HepG2 (cell line): ENCODE results near the gene MCM8. TPM values are rescaled to one million over a fixed set of nuclear protein-coding genes. Genes with fewer than 3 reads are reported as not detected.

ENCODE experiments used
- AGO2 ChIP-seq: fragments of 200-400 bp; formaldehyde crosslinking; optimal IDR thresholded peaks from 2 replicates; pipeline ENCODE3; 2017; ENCODE audit warnings: mild to moderate bottlenecking, low read depth, low read length, moderate library complexity
- ATF4 ChIP-seq, 2 experiments: fragments of 450-650 bp in 1 of 2; sonication (generic) in 1 of 2; formaldehyde crosslinking; IDR thresholded peaks; 2 replicates each; pipeline versions ENCODE4 v1.5.0 to v1.8.0; 2020 to 2022; ENCODE audit warnings: mild to moderate bottlenecking in 1 of 2, missing genetic modification reagents in 1 of 2
- HMGXB4 ChIP-seq, 2 experiments: sonication (generic) in 1 of 2; formaldehyde crosslinking in 1 of 2; IDR thresholded peaks; 2 replicates each; pipeline versions ENCODE4 v1.4.0 to v1.6.1; 2018 to 2020; ENCODE audit warnings: missing genetic modification reagents in 2 of 2, borderline replicate concordance in 1 of 2, low read depth in 1 of 2, mild to moderate bottlenecking in 1 of 2, missing biosample characterization in 1 of 2
- HNF1A ChIP-seq, 2 experiments: sonication (generic) in 1 of 2; formaldehyde crosslinking in 1 of 2; IDR thresholded peaks; 2 replicates each; pipeline versions ENCODE4 v1.4.0 to v1.6.1; 2016 to 2020; ENCODE audit warnings: borderline replicate concordance in 1 of 2, low read depth in 1 of 2, mild to moderate bottlenecking in 1 of 2, missing genetic modification reagents in 1 of 2
- HNRNPH1 ChIP-seq: fragments of 200-400 bp; formaldehyde crosslinking; optimal IDR thresholded peaks from 2 replicates; pipeline ENCODE3; 2017; ENCODE audit warnings: mild to moderate bottlenecking, low read depth, low read length
- POLR2AphosphoS2 ChIP-seq: IDR thresholded peaks from 2 replicates; pipeline ENCODE4 v1.6.1; 2011; ENCODE audit warnings: low read depth, low read length, improper control_type of control experiment
- RAD51 ChIP-seq: fragments of 450-650 bp; IDR thresholded peaks from 2 replicates; pipeline ENCODE4 v1.6.1; 2016; ENCODE audit warnings: borderline replicate concordance
- SALL2 ChIP-seq: sonication (generic); formaldehyde crosslinking; IDR thresholded peaks from 2 replicates; pipeline ENCODE4 v1.8.1; 2023; ENCODE audit warnings: mild to moderate bottlenecking, missing genetic modification reagents, inconsistent platforms
- SAP130 ChIP-seq: IDR thresholded peaks from 2 replicates; pipeline ENCODE4 v1.6.1; 2016; ENCODE audit warnings: low read depth
- SIX4 ChIP-seq: sonication (generic); formaldehyde crosslinking; IDR thresholded peaks from 2 replicates; pipeline ENCODE4 v1.4.0; 2020; ENCODE audit warnings: missing genetic modification reagents
- ZFP1 ChIP-seq: IDR thresholded peaks from 2 replicates; pipeline ENCODE4 v1.6.1; 2016
- ZFP36L1 ChIP-seq: sonication (generic); formaldehyde crosslinking; IDR thresholded peaks from 2 replicates; pipeline ENCODE4 v1.8.0; 2022; ENCODE audit warnings: mild to moderate bottlenecking, missing genetic modification reagents, moderate library complexity
- ZHX1 ChIP-seq: sonication (generic); formaldehyde crosslinking; IDR thresholded peaks from 2 replicates; pipeline ENCODE4 v1.8.1; 2022; ENCODE audit warnings: low read depth, mild to moderate bottlenecking, missing genetic modification reagents
- ZNF331 ChIP-seq: sonication (generic); formaldehyde crosslinking; IDR thresholded peaks from 2 replicates; pipeline ENCODE4 v1.4.0; 2020; ENCODE audit warnings: missing genetic modification reagents
- ZNF431 ChIP-seq: sonication (generic); formaldehyde crosslinking; IDR thresholded peaks from 2 replicates; pipeline ENCODE4 v1.9.0; 2022; ENCODE audit warnings: missing genetic modification reagents, low read depth, mild to moderate bottlenecking, borderline replicate concordance
- ZNF530 ChIP-seq: sonication (generic); formaldehyde crosslinking; IDR thresholded peaks from 2 replicates; pipeline ENCODE4 v1.5.0; 2020; ENCODE audit warnings: low read depth, mild to moderate bottlenecking, missing genetic modification reagents
- ZNF652 ChIP-seq: IDR thresholded peaks from 2 replicates; pipeline ENCODE4 v1.6.1; 2016; ENCODE audit warnings: low read depth, borderline replicate concordance
- ZNF7 ChIP-seq: IDR thresholded peaks from 2 replicates; pipeline ENCODE4 v1.6.1; 2016; ENCODE audit warnings: missing biosample characterization, missing genetic modification reagents
- ZNF790 ChIP-seq: sonication (generic); formaldehyde crosslinking; IDR thresholded peaks from 2 replicates; pipeline ENCODE4 v1.8.0; 2022; ENCODE audit warnings: missing genetic modification reagents, mild to moderate bottlenecking, borderline replicate concordance
- polyA plus RNA-seq, 8 experiments: library from polyadenylated mRNA; depleted of rRNA in 3 of 8; stranded (reverse) in 7 of 8; unstranded in 1 of 8; fragments of >200 nt; fragmentation: Illumina TruSeq in 4 of 8; extraction: Trizol in 4 of 8; gene quantifications; 2 replicates each; pipeline versions ENCODE4 v1.2.1 to v1.2.3, GENCODE V29; 2011 to 2016; ENCODE audit warnings: low read depth in 4 of 8, missing spikeins in 1 of 8, mixed read lengths in 1 of 8; ENCODE audit not compliant: insufficient read depth in 1 of 8
- total RNA-seq, 5 experiments: library from RNA; depleted of rRNA; stranded (reverse); fragments of >200 nt; fragmentation: Illumina TruSeq; extraction: Trizol; gene quantifications; 2 replicates each; pipeline ENCODE4 v1.2.3, GENCODE V29; 2016; ENCODE audit warnings: low read depth in 1 of 5

MCM8 gene
- total and polyA plus RNA-seq, 2 of the 13 experiments (the other 11 are each of a cell fraction or from before 2014, with no cell fraction given), result 11.5 to 59.3 TPM

DNA sequence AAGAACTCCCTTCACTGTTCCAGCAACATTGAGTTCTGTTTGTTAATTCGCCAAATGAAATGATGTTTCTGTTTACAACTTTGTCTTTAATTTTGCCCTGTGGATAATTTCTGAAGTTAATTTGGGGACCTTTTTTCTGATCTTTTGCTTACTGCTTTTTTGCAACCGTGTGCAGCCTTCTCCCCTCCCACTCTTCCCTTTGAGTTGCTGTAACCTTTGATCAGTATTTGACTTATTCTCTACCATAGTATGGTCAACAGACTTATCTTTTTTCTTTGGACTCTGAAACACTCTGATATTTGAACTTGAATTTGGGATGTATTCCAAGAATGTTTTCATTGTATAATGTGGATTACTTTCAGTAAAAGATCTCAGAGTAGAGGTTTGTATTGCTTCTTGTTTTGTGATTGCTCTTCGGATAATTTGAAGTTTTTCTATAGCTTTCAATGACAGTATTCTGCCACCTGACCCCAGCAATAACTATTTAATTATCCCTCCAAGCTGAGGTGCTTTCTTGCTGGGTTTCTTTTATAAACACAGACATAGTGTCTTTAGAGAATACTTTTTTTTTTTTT lies 57.2 kb downstream of the MCM8 start (continued):
- TF ChIP-seq HNF1A (IDR thresholded peaks at IDR 0.05; ENCODE audit: low read depth) (peak; percentile 71), HNF1A (CRISPR knock-in tag; IDR thresholded peaks at IDR 0.05; ENCODE audit: borderline replicate concordance) (peak; percentile 82; the same call in 1 of the 2 replicates), RAD51 (no peak), SALL2 (no peak), ZNF530 (CRISPR knock-in tag) (no peak), HMGXB4 (CRISPR knock-in tag; IDR thresholded peaks at IDR 0.05; ENCODE audit: borderline replicate concordance in 1 of 2, low read depth in 1 of 2) (peak; percentile 56 to 67; a peak in 2 of 4 replicates), ATF4 (CRISPR knock-in tag; IDR thresholded peaks at IDR 0.05) (peak; percentile 33 to 46; a peak in 3 of 4 replicates), HNRNPH1 (no peak), ZFP36L1 (CRISPR knock-in tag) (peak; percentile 85; the same call in 1 of the 2 replicates), ZNF790 (CRISPR knock-in tag) (no peak), AGO2 (no peak), SIX4 (CRISPR knock-in tag) (peak; percentile 82), ZFP1 (CRISPR knock-in tag) (peak; percentile 80; the same call in 1 of the 2 replicates), ZNF331 (CRISPR knock-in tag) (peak; percentile 85), ZNF652 (peak; percentile 62; the same call in 1 of the 2 replicates), SAP130 (CRISPR knock-in tag) (peak; percentile 99), ZNF7 (no peak), ZNF431 (CRISPR knock-in tag) (no peak; the same call in 1 of the 2 replicates), POLR2AphosphoS2 (no peak), ZHX1 (CRISPR knock-in tag) (no peak)
